ENCODE results near the gene GABBR2. TPM values are rescaled to one million over a fixed set of nuclear protein-coding genes. Genes with fewer than 3 reads are reported as not detected.
"Not testable (repeated sequence)": the region's sequence is repeated elsewhere in the genome, so short reads cannot be mapped to it uniquely, and the experiment has no call there.

GABBR2 gene
- total RNA-seq, 4 donors from 2014 or later = under 0.01 to 0.62 TPM; not detected in 2

DNA sequence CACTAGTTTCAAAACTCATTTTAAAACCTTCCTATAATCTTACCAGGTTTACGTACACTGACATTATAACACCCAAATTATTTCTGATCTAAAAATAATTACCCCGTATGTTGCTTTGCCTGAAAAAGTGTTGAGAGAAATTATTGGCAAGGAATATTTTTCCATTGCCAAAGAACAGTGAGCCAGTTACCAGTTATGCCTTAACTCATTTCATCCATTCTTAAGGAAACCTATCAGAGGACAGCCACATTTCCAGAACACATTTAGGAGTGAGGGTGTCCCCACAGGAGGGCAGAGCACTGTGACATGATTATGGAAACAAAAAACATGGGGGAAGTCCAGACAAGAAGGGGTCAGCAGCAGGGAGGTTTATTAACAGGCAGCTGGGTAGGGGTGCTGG is 52.2 kb downstream of the GABBR2 start:
- Histone ChIP-seq H3K36me3 (no peaks in the 10 kb centered on the region), H3K4me1 (no peaks in the 10 kb centered on the region), H3K9me3 (no peaks in the 10 kb centered on the region), H3K4me3 (no peak overlapping the region), H3K27ac (no peak overlapping the region), H3K27me3 (no peaks in the 10 kb centered on the region)
- intact Hi-C loops (cut with DNase I; ENCODE audit: low total_unique reads) = no loop called here
- no peak for DNase-seq
- TF ChIP-seq POLR2A (IDR thresholded peaks at IDR 0.05) = no peak
- TF ChIP-seq, protein P1, sequence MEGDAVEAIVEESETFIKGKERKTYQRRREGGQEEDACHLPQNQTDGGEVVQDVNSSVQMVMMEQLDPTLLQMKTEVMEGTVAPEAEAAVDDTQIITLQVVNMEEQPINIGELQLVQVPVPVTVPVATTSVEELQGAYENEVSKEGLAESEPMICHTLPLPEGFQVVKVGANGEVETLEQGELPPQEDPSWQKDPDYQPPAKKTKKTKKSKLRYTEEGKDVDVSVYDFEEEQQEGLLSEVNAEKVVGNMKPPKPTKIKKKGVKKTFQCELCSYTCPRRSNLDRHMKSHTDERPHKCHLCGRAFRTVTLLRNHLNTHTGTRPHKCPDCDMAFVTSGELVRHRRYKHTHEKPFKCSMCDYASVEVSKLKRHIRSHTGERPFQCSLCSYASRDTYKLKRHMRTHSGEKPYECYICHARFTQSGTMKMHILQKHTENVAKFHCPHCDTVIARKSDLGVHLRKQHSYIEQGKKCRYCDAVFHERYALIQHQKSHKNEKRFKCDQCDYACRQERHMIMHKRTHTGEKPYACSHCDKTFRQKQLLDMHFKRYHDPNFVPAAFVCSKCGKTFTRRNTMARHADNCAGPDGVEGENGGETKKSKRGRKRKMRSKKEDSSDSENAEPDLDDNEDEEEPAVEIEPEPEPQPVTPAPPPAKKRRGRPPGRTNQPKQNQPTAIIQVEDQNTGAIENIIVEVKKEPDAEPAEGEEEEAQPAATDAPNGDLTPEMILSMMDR (IDR thresholded peaks at IDR 0.05) = no peak

DNA sequence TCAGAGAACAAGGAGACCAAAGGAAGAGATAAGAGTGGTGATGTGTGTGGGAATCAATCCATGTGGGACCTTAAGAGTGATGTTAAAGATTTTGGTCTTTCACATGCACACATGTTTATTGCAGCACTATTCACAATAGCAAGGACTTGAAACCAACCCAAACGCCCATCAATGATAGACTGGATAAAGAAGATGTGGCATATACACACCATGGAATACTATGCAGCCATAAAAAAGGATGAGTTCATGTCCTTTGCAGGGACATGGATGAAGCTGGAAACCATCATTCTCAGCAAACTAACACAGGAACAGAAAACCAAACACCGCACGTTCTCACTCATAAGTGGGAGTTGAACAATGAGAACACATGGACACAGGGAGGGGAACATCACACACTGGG is 53.3 kb downstream of the GABBR2 start:
- DNase-seq; H3K4me3 ChIP-seq; H3K27ac ChIP-seq; H3K9me3 ChIP-seq; H3K27me3 ChIP-seq; intact Hi-C loops (cut with DNase I; ENCODE audit: low total_unique reads); H3K4me1 ChIP-seq; H3K36me3 ChIP-seq: not testable (repeated sequence)

DNA sequence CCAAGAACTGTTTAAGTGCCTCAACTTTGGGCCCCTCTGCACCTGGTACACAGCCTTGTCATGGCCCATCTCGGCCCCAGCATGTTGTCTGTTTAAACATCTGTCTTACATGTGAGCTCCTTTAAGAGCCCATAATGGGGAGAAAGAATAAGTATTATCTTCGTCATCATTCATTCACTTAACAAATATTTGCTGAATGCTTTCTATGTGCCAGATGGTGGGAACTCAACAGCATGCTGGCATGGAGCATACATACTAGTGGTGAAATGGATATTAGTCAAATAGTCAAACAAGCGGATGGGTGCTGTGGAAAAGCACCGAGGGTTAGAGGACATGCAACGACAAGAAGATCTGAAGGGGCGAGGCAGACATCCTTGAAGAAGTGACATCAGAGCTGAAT is 54.5 kb downstream of the GABBR2 start:
- no peak for TF ChIP-seq POLR2A (IDR thresholded peaks at IDR 0.05)
- TF ChIP-seq, protein P1 (IDR thresholded peaks at IDR 0.05) = no peak
- Histone ChIP-seq H3K27ac (no peak overlapping the region), H3K36me3 (no peaks in the 10 kb centered on the region), H3K4me3 (no peak overlapping the region), H3K4me1 (no peaks in the 10 kb centered on the region), H3K9me3 (no peaks in the 10 kb centered on the region), H3K27me3 (no peaks in the 10 kb centered on the region)
- intact Hi-C loops (cut with DNase I; ENCODE audit: low total_unique reads) = no loop called here
- no peak for DNase-seq

DNA sequence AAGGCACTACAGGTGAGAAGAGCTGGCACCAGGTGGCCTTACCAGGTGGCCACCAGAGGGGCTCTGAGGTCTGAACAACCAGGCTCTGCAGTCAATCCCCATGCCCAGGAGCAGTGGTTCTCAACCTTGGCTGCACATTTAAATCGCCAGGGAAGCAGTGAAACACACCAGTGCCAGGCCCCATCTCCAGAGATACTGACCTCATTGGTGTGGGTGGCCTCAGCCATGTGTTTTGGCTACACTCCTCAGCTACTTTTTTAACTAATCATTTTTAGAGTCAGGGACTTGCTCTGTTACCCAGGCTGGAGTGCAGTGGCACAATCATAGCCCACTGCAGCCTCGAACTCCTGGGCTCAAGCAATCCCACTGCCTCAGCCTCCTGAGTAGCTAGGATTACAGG is 56.0 kb downstream of the GABBR2 start:
- no peak for TF ChIP-seq POLR2A (IDR thresholded peaks at IDR 0.05)
- TF ChIP-seq, protein P1 (IDR thresholded peaks at IDR 0.05) = no peak
- no peak for DNase-seq
- Histone ChIP-seq H3K9me3 (no peaks in the 10 kb centered on the region), H3K4me3 (no peak overlapping the region), H3K27ac (no peak overlapping the region), H3K27me3 (no peaks in the 10 kb centered on the region), H3K4me1 (no peaks in the 10 kb centered on the region), H3K36me3 (no peaks in the 10 kb centered on the region)
- intact Hi-C loops (cut with DNase I; ENCODE audit: low total_unique reads) = no loop called here

DNA sequence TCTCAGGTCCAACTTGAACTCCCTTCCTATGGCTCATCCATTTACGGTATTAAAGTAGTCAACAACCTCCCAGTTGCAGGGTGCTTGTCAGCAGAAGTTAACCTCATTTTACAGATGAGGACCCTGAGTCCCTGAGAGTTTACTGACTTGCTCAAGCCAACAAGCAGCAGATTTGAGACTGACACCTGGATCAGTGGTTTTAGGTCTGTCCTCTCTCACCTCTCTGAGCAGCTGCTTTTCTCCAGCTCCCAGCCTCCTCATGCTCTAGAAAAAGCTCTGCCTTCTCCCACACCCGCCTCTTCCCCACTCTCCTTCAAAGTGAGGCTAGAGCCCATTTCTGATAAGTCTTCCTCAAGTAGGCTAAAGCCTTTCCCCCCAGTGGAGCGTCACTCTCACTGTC is 56.4 kb downstream of the GABBR2 start:
- Histone ChIP-seq H3K9me3 (no peaks in the 10 kb centered on the region), H3K27me3 (no peaks in the 10 kb centered on the region), H3K4me1 (no peaks in the 10 kb centered on the region), H3K4me3 (no peak overlapping the region), H3K27ac (no peak overlapping the region), H3K36me3 (no peaks in the 10 kb centered on the region)
- TF ChIP-seq, protein P1 (IDR thresholded peaks at IDR 0.05) = no peak
- TF ChIP-seq POLR2A (IDR thresholded peaks at IDR 0.05) = no peak
- intact Hi-C loops (cut with DNase I; ENCODE audit: low total_unique reads) = no loop called here
- no peak for DNase-seq

DNA sequence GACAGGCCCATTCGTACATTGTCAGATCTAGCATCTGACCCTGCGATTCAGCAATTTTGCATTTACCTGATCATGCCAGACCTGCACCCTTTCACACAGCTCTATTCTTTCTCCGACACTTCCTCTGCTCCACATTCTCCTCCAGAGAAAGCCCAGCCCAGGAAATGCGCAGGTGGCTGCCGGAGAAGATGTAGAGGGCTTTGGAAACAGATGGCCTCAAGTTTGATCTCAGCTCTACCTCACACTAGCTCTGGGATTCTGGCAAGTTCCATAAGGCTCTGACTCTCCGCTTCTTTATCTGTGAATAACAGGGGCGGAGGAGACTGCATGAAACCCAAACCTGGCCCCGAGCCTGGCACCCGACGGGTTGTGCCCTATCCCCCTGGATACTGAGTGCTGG is 61.5 kb downstream of the GABBR2 start:
- no peaks in the 10 kb centered on the region for H3K27me3 ChIP-seq
- no peak overlapping the region for H3K27ac ChIP-seq
- H3K4me1 ChIP-seq = no peaks in the 10 kb centered on the region
- TF ChIP-seq, protein P1 (IDR thresholded peaks at IDR 0.05) = no peak
- no peak for TF ChIP-seq POLR2A (IDR thresholded peaks at IDR 0.05)
- H3K36me3 ChIP-seq = no peaks in the 10 kb centered on the region
- DNase-seq = no peak
- no peaks in the 10 kb centered on the region for H3K9me3 ChIP-seq
- intact Hi-C loops (cut with DNase I; ENCODE audit: low total_unique reads) = no loop called here
- no peak overlapping the region for H3K4me3 ChIP-seq

Measured in uterus (tissue), 4 donors.